Tibial nerve (tissue), 4 donors: Measurements from ENCODE around the gene SEC61A1.

ENCODE experiments used
- CTCF ChIP-seq, 5 experiments: fragments of 200-600 bp in 3 of 5; fragments of 450-650 bp in 2 of 5; sonication (generic) in 3 of 5; IDR thresholded peaks; one replicate each; pipeline ENCODE4 v1.5.1; 2016 to 2019; ENCODE audit warnings: antibody characterized with exemption in 5 of 5, mild to moderate bottlenecking in 3 of 5, moderate library complexity in 2 of 5
- EP300 ChIP-seq, 2 donors: sonication (generic); formaldehyde crosslinking; IDR thresholded peaks; one replicate each; pipeline ENCODE4 v1.6.1; 2017; ENCODE audit warnings: antibody characterized with exemption in 2 of 2, mild to moderate bottlenecking in 1 of 2
- POLR2A ChIP-seq, 2 donors: fragments of 450-650 bp; IDR thresholded peaks; one replicate each; pipeline ENCODE4 v1.6.1; 2017; ENCODE audit warnings: antibody characterized with exemption in 2 of 2, mild to moderate bottlenecking in 2 of 2, moderate library complexity in 2 of 2

GRCh38 chr3:128073807-128074206 lies 21.6 kb downstream of the SEC61A1 start:
- TF ChIP-seq EP300 (IDR thresholded peaks at IDR 0.05) (no peak), CTCF (IDR thresholded peaks at IDR 0.05) (no peak), POLR2A (IDR thresholded peaks at IDR 0.05) (no peak)
